Measurements from ENCODE around the gene NPHP4. TPM values are rescaled to one million over a fixed set of nuclear protein-coding genes. Genes with fewer than 3 reads are reported as not detected.

NPHP4 gene
- total RNA-seq, 1 donor from 2014 or later, result 19.0 TPM

DNA sequence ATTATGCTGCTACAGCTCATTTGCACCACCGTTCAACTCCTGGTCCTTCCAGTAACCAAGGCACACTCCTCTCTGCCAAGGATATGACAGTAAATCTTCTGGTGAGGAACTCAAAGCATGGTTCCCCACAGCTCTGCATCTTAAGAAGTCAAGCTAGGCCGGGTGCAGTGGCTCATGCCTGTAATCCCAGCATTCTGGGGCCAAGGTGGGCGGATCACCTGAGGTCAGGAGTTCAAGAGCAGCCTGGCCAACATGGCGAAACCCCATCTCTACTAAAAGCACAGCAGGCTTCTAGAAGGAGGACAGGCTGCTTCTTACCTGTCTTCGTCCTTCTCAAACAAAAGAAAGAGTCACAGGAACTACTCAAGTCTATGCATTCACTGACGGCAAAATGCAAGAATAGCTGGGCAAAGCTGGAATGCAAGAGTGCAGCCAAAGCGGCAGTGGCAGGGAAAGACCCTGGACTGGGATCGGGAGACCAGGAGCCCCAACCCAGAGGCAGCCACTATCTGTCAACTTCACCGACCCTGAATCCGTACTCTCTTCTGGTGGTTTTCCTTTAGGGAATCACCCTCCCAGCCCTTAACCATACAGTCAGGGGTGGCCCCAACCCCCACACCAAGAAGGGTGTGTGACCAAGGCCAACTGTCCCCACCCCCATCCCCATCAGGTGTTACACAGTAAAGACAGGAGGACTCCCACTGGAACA lies 75.5 kb downstream of the NPHP4 start:
- H3K4me1 Mint-ChIP-seq (ENCODE audit: low read depth), result peaks cover 5% of the 10 kb centered on the region
- no peaks in the 10 kb centered on the region for H3K9me3 Mint-ChIP-seq
- no peaks in the 10 kb centered on the region for H3K27me3 Mint-ChIP-seq (ENCODE audit: low read depth)
- peaks cover 2% of the 10 kb centered on the region for H3K36me3 Mint-ChIP-seq (ENCODE audit: low read depth)
- no peak for DNase-seq (ENCODE audit: low spot score)
- H3K27ac Mint-ChIP-seq, result no peak overlapping the region
- H3K4me3 Mint-ChIP-seq (ENCODE audit: low read depth), result no peak overlapping the region
- intact Hi-C loops (cut with micrococcal nuclease), result loop anchor here (1.0 to 5.0 kb wide), 3 partner anchors 35 to 59 kb away; no protein-coding TSS in a partner anchor

DNA sequence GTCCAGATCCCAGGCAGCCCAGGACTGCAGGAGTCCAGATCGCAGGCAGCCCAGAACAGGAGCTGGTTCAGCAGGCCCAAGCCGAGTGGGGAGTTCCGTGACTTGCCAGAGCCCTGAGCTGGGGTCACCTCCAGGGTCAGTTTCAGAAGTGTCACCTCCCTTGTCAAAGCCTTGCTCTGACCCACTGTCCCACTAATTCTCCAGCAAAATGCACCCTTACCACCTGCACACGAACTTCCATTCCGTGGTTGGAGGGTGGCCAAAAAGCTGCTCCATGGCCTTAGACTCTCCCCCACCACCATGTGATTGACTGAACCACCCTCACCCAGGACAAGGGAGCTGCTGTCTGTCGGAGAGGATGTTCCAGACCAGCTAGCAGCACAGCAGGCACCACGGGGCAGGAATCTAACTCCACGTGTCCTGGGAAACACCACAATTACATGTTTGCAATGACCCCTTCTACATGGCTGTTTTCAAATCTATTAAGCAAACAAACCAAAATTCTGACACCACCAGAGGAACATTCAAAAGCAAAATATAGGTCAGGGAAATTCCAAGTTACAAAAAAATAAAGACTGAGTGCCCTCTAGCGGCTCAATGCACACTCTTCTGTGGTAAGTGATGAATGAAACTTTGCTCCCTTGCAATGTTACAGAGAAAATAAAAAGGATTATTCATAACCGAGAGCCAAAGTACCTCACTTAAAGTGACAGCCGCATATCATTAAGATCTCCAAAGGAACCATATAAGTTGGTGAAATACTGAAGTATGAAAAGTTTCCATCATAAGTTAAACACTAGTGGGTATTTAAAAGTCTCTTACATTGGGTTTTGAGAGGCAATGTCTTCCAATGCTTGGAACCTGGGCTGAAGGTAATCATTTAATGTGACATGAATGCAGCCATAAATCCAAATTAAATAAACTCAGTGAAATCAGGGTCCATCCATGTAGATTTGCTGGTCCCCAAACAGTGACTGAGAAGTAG lies 76.3 kb downstream of the NPHP4 start:
- peak overlapping the region; percentile 47 for H3K27ac Mint-ChIP-seq
- H3K4me3 Mint-ChIP-seq (ENCODE audit: low read depth), result no peak overlapping the region
- H3K36me3 Mint-ChIP-seq (ENCODE audit: low read depth), result no peaks in the 10 kb centered on the region
- H3K9me3 Mint-ChIP-seq, result no peaks in the 10 kb centered on the region
- no peak for DNase-seq (ENCODE audit: low spot score)
- H3K4me1 Mint-ChIP-seq (ENCODE audit: low read depth), result peaks cover 5% of the 10 kb centered on the region
- intact Hi-C loops (cut with micrococcal nuclease), result loop anchor here (1.0 to 5.0 kb wide), 3 partner anchors 35 to 59 kb away; no protein-coding TSS in a partner anchor
- H3K27me3 Mint-ChIP-seq (ENCODE audit: low read depth), result no peaks in the 10 kb centered on the region

DNA sequence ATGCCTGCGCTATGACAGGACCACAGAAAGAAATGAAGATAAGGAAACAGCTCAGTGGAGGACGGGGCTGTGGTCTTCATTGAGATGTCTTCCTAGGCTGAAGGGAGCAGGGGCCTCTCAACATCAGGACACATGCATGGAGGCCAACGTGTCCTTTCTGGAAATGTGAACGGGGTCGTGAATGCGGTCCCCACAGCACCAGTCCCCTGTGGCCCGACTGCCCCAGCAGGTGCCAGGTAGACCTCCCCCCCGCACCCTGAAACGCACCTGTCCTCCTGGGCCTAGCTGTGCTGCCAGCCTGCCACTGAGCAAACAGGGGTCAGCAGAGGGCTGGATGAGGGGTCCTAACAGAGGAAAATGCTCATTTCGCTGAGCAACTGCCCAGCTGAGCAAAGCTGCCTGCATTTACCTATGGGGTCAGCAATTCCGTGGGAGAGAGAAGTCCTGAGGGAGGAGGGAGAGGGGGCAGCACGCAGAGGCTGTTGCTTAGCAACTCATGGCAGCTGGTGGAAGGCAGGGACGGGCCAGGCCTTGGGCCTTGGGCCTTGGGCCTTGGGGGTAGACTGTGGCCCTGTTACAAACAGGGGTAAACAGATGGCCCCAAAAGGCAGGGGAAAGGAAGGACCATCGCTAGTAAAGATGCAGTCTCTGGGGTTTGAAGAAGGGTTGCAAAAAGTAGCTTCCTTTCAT lies 77.4 kb downstream of the NPHP4 start:
- no peaks in the 10 kb centered on the region for H3K27me3 Mint-ChIP-seq (ENCODE audit: low read depth)
- peaks cover 5% of the 10 kb centered on the region for H3K4me1 Mint-ChIP-seq (ENCODE audit: low read depth)
- no peaks in the 10 kb centered on the region for H3K9me3 Mint-ChIP-seq
- no peak for DNase-seq (ENCODE audit: low spot score)
- intact Hi-C loops (cut with micrococcal nuclease), result loop anchor here (5.0 kb wide), 1 partner anchor 42 kb away; no protein-coding TSS in a partner anchor
- no peaks in the 10 kb centered on the region for H3K36me3 Mint-ChIP-seq (ENCODE audit: low read depth)
- peak overlapping the region; percentile 21 for H3K27ac Mint-ChIP-seq
- H3K4me3 Mint-ChIP-seq (ENCODE audit: low read depth), result no peak overlapping the region

DNA sequence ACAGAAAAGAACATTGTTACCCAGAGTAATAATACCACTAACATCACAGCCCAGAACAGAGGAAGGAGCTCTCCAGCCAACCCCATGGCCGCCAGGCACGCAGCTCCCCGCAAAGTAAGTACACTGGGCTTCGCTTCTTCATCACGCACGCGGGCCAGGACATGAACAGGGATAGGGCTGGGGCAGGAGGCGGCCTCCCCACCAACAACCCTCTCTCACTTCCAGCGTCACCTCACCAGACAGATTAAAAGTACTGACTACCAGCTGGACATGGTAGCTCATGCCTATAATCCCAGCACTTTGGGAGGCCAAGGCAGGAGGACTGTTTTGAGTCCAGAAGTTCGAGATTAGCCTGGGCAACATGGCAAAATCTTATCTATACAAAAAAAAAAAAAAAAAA lies 78.3 kb downstream of the NPHP4 start:
- Mint-ChIP-seq H3K27me3 (ENCODE audit: low read depth) (no peaks in the 10 kb centered on the region), H3K9me3 (no peaks in the 10 kb centered on the region), H3K36me3 (ENCODE audit: low read depth) (no peaks in the 10 kb centered on the region), H3K4me3 (ENCODE audit: low read depth) (no peak overlapping the region), H3K27ac (no peak overlapping the region), H3K4me1 (ENCODE audit: low read depth) (peaks cover 5% of the 10 kb centered on the region)
- DNase-seq (ENCODE audit: low spot score), result no peak
- intact Hi-C loops (cut with micrococcal nuclease), result no loop called here

DNA sequence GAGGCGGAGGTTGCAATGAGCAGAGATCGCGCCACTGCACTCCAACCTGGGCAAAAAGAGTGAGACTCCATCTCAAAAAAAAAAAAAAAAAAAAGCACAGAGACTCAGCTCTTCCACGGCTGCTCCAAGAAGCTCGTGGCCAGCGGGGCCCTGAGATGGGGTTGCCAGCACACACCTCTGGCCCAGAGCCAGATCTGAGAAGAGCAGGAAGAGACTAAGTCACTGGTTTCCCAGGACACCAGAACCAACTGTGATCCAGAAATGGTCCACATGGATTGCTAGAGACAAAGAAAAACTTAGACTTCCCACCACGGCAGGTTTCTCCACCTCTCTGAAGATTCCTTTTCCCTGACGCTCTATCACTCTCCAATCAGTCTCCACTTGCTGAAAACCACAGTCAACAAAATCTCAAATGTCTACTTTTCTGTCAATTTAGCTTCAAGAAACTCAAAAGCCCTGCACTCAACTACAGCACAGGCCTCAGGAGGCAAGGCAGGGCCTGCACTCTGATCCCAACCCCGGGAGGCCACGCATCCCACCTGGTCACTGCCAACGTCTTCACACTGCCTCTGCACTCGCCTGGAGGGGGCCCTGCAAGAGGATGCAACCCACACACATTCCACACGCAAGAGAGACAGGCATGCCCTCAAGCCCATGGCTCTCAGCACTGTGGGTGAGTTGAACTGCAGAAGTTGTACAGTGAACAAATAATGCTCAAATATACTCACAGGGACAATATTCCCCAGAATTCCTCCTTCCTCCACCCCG lies 79.0 kb downstream of the NPHP4 start:
- Mint-ChIP-seq H3K36me3 (ENCODE audit: low read depth) (no peaks in the 10 kb centered on the region), H3K4me1 (ENCODE audit: low read depth) (peaks cover 5% of the 10 kb centered on the region), H3K27ac (no peak overlapping the region), H3K4me3 (ENCODE audit: low read depth) (no peak overlapping the region), H3K27me3 (ENCODE audit: low read depth) (no peaks in the 10 kb centered on the region), H3K9me3 (no peaks in the 10 kb centered on the region)
- no peak for DNase-seq (ENCODE audit: low spot score)
- intact Hi-C loops (cut with micrococcal nuclease), result no loop called here

DNA sequence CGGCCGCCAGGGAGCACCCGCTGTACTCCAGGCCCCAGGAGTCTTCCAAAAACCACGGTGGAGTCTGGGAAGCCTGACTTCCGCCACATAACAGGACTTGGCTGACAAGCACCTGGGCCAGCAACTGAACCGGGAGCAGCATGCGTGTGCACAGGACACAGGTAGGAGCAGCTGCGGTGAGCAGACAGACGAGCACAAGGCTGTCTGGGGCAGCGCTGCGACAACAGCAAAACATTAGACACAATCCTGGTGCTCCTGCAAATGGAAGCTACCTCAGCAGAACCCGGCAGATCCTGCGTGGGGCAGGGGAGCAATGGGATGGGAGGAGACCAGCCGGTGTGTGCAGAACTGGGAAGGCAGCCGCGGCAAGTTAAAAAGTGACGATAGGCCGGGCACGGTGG lies 80.4 kb downstream of the NPHP4 start:
- peaks cover 5% of the 10 kb centered on the region for H3K4me1 Mint-ChIP-seq (ENCODE audit: low read depth)
- DNase-seq (ENCODE audit: low spot score), result no peak
- intact Hi-C loops (cut with micrococcal nuclease), result no loop called here

DNA sequence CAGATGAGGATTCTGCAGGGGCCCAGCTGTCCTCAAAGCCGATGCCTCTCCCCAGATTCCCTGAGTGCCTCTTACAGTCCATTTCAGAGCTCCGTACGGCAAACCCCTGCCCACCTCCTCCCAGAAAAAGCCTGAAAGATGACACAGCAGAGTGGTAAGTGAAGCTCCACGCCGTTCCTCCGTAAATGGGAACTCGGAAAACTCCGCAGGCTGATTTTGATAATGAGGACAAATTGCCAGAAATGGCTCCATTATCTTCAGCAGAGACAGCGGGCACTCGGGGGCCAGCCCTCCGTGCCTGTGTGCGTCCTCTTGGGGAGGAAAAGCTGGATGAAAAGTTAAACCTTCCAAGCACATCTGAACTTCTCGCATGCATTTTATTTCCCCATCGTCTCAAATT lies 81.1 kb downstream of the NPHP4 start:
- H3K36me3 Mint-ChIP-seq (ENCODE audit: low read depth), result no peaks in the 10 kb centered on the region
- intact Hi-C loops (cut with micrococcal nuclease), result no loop called here
- peaks cover 4% of the 10 kb centered on the region for H3K4me1 Mint-ChIP-seq (ENCODE audit: low read depth)
- no peaks in the 10 kb centered on the region for H3K9me3 Mint-ChIP-seq
- no peaks in the 10 kb centered on the region for H3K27me3 Mint-ChIP-seq (ENCODE audit: low read depth)
- no peak for DNase-seq (ENCODE audit: low spot score)
- no peak overlapping the region for H3K27ac Mint-ChIP-seq
- no peak overlapping the region for H3K4me3 Mint-ChIP-seq (ENCODE audit: low read depth)

More for the DNA sequence above, 80.4 kb downstream of the NPHP4 start:
- H3K36me3 Mint-ChIP-seq (ENCODE audit: low read depth), result no peaks in the 10 kb centered on the region
- no peaks in the 10 kb centered on the region for H3K27me3 Mint-ChIP-seq (ENCODE audit: low read depth)
- no peak overlapping the region for H3K27ac Mint-ChIP-seq
- H3K4me3 Mint-ChIP-seq (ENCODE audit: low read depth), result no peak overlapping the region
- no peaks in the 10 kb centered on the region for H3K9me3 Mint-ChIP-seq

DNA sequence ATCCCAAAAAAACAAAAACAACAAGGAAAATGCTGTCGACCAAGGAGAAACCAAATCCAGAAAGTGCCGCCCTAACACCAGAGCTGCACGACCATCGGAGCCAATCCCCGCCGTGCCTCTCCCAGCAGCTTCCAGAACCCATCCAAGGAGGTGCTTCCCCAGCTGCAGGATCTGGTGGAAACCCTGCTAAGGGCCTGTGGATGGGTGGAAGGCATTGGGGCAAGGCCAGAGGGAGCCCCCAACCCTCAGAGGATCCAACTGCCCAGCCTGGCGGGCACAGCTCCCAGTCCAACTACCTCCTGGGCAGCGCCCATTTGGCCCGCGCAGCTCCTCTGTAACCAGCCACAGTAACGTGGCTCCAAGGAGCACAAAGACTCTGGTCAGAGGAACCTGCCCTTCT lies 81.6 kb downstream of the NPHP4 start:
- intact Hi-C loops (cut with micrococcal nuclease), result no loop called here
- Mint-ChIP-seq H3K4me1 (ENCODE audit: low read depth) (peaks cover under 1% of the 10 kb centered on the region), H3K4me3 (ENCODE audit: low read depth) (no peak overlapping the region), H3K27me3 (ENCODE audit: low read depth) (no peaks in the 10 kb centered on the region), H3K9me3 (no peaks in the 10 kb centered on the region), H3K36me3 (ENCODE audit: low read depth) (no peaks in the 10 kb centered on the region), H3K27ac (no peak overlapping the region)
- DNase-seq (ENCODE audit: low spot score), result no peak

DNA sequence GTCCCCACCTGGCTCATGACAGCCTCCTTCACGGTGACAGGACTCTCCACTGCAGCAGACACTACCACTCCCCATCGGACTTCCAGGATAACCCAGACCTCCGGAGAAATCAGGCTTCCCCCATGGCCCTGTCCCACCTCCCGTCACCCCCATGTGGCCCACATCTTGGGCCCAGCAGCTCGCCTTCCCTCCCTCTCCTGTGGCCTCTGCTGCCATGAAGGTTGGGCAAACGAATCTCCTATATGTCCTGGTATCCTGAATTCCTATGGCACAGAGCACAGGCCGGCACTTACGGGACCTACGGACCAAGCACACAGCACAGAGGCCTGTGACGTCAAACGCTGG lies 82.0 kb downstream of the NPHP4 start:
- H3K27ac Mint-ChIP-seq, result no peak overlapping the region

DNA sequence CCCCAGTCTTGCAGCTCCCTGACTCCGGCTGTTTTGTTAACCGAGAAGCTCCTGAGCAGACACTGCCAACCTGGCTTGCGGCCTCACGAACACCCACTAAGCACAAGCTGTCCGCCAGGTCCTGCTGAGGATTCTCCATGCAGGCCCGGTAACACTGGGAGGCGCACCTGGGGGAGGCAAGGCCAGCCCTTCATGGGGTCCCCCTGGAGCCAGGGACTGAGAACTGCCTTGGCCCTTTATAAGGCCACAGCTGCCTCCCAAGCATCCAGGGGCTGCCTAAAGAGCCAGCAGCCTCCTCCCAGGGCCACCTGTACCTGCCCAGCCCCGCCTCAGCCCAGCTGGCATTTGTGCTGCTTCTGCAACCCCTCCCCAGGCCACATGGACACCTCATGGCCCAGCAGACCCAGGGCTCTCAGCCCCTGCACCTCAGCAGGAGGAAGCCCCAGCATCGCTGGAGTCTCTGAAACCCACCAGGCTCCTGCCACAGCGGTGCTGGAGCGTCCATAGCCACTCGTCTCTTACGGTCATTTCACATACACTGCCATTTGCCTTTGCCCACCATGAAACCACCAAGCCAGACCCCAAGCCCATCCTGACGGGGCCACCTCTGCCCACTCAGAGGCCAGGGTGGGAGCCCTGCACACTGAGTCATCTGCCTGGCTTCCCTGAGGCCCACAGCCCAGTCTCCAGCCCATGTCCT lies 82.5 kb downstream of the NPHP4 start:
- Mint-ChIP-seq H3K4me1 (ENCODE audit: low read depth) (no peaks in the 10 kb centered on the region), H3K27me3 (ENCODE audit: low read depth) (no peaks in the 10 kb centered on the region), H3K27ac (no peak overlapping the region), H3K36me3 (ENCODE audit: low read depth) (no peaks in the 10 kb centered on the region), H3K4me3 (ENCODE audit: low read depth) (no peak overlapping the region), H3K9me3 (no peaks in the 10 kb centered on the region)
- intact Hi-C loops (cut with micrococcal nuclease), result no loop called here
- no peak for DNase-seq (ENCODE audit: low spot score)

More for the DNA sequence above, 82.0 kb downstream of the NPHP4 start:
- Mint-ChIP-seq H3K4me3 (ENCODE audit: low read depth) (no peak overlapping the region), H3K9me3 (no peaks in the 10 kb centered on the region), H3K36me3 (ENCODE audit: low read depth) (no peaks in the 10 kb centered on the region), H3K27me3 (ENCODE audit: low read depth) (no peaks in the 10 kb centered on the region), H3K4me1 (ENCODE audit: low read depth) (no peaks in the 10 kb centered on the region)
- intact Hi-C loops (cut with micrococcal nuclease), result no loop called here
- no peak for DNase-seq (ENCODE audit: low spot score)

DNA sequence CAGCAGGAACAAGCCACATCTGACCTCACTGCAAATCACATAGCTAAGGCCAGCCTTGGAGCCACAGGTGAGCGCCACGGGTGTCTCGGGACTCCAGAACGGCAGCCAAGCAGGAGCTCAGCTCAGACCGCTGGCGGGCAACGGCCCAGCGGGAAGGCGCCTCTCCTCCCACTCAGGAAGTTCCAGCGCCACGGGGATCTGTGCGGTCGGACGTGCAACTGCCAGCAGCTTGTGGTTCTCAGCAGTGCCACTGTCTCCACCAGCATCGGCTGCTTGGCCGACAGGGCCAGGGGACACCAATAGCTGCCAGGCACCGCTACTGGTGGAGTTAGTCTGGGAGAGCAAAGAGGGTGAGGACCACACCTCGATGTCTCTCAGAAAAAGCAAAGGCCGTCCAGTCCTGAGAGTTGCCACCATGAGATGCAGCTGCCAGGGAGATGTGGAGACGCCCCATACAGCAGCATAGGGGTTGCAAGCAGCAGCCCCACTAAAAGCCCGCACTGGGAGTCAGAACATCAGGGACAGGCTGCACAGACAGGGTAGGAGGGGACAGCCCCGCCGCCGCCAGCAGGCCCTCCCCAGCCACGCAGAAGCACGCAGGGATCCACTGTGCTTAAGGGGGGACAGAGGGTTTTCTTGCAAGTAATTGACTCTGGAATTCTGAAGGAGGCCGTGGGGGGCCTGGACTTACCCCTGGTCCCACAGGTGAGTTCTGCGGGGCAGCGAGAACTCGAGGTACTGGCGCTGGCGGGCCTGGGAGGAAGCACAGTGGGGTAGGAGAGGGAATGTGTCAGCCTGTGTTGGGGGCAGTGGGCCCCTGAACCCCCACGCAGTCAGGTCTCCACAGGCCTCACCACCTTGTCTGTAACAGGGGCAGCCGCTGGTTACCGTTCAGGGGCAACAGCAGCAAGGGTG lies 83.5 kb downstream of the NPHP4 start:
- Mint-ChIP-seq H3K9me3 (no peaks in the 10 kb centered on the region), H3K27ac (no peak overlapping the region), H3K36me3 (ENCODE audit: low read depth) (no peaks in the 10 kb centered on the region), H3K4me1 (ENCODE audit: low read depth) (no peaks in the 10 kb centered on the region), H3K27me3 (ENCODE audit: low read depth) (no peaks in the 10 kb centered on the region), H3K4me3 (ENCODE audit: low read depth) (no peak overlapping the region)
- intact Hi-C loops (cut with micrococcal nuclease), result no loop called here
- no peak for DNase-seq (ENCODE audit: low spot score)

Data from activated T-helper 2 cell treated with anti-CD3 and anti-CD28 coated beads, Interferon-gamma antibody, Interleukin-2, Interleukin-4, amounts not matched to agents 10 μg/mL and 5 μg/mL and 100 μg/mL, durations not matched to agents 14 hours and 24 hours and 36 hours (primary cell).